HepG2 (cell line): Measurements from ENCODE around the gene C19orf73. TPM values are rescaled to one million over a fixed set of nuclear protein-coding genes. Genes with fewer than 3 reads are reported as not detected.

Source experiments
- CBX1 ChIP-seq: IDR thresholded peaks from one replicate; pipeline ENCODE4 v1.6.1; 2016; ENCODE audit warnings: antibody characterized with exemption, low read depth
- GABPA ChIP-seq, 2 experiments: IDR thresholded peaks; 2 replicates each; pipeline ENCODE4 v1.6.1; 2011 to 2016; ENCODE audit warnings: low read depth in 2 of 2, low read length in 1 of 2, missing biosample characterization in 1 of 2, missing genetic modification characterization in 1 of 2
- HOXD1 ChIP-seq: sonication (generic); formaldehyde crosslinking; IDR thresholded peaks from 2 replicates; pipeline ENCODE4 v1.5.0; 2020; ENCODE audit warnings: missing genetic modification reagents
- ISX ChIP-seq: sonication (generic); formaldehyde crosslinking; conservative IDR thresholded peaks from 2 replicates; pipeline ENCODE4 v1.5.0; 2020; ENCODE audit warnings: missing genetic modification reagents
- KMT2A ChIP-seq: sonication (generic); formaldehyde crosslinking; IDR thresholded peaks from 2 replicates; pipeline ENCODE4 v1.4.0; 2020; ENCODE audit warnings: missing genetic modification reagents
- NFATC3 ChIP-seq: sonication (generic); formaldehyde crosslinking; IDR thresholded peaks from 2 replicates; pipeline ENCODE4 v1.5.1; 2020; ENCODE audit warnings: mild to moderate bottlenecking, missing genetic modification reagents
- POGK ChIP-seq: sonication (generic); formaldehyde crosslinking; conservative IDR thresholded peaks from 2 replicates; pipeline ENCODE4 v1.8.0; 2022; ENCODE audit warnings: mild to moderate bottlenecking, moderate library complexity, missing genetic modification reagents
- SP4 ChIP-seq: sonication (generic); formaldehyde crosslinking; IDR thresholded peaks from 2 replicates; pipeline ENCODE4 v1.8.1; 2023; ENCODE audit warnings: mild to moderate bottlenecking, missing genetic modification reagents
- UBTF ChIP-seq: sonication (generic); formaldehyde crosslinking; IDR thresholded peaks from 2 replicates; pipeline ENCODE4 v1.4.0; 2020; ENCODE audit warnings: mild to moderate bottlenecking, missing genetic modification reagents
- XRCC5 ChIP-seq: fragments of 200-400 bp; formaldehyde crosslinking; optimal IDR thresholded peaks from 2 replicates; pipeline ENCODE3; 2017; ENCODE audit warnings: mild to moderate bottlenecking, low read length
- ZFP36 ChIP-seq: fragments of 150-350 bp; IDR thresholded peaks from 2 replicates; pipeline ENCODE4 v1.6.1; 2018; ENCODE audit warnings: borderline replicate concordance, low read length, low read depth; ENCODE audit not compliant: partially characterized antibody
- ZFP90 ChIP-seq: sonication (generic); formaldehyde crosslinking; IDR thresholded peaks from 2 replicates; pipeline ENCODE4 v1.8.0; 2022; ENCODE audit warnings: missing genetic modification reagents, mild to moderate bottlenecking, inconsistent platforms, borderline replicate concordance
- ZNF17 ChIP-seq: sonication (generic); formaldehyde crosslinking; IDR thresholded peaks from 2 replicates; pipeline ENCODE4 v1.5.0; 2020; ENCODE audit warnings: mild to moderate bottlenecking, missing genetic modification reagents
- ZNF18 ChIP-seq: sonication (generic); formaldehyde crosslinking; IDR thresholded peaks from 2 replicates; pipeline ENCODE4 v1.8.0; 2022; ENCODE audit warnings: mild to moderate bottlenecking, missing genetic modification reagents; ENCODE audit not compliant: insufficient replicate concordance
- ZNF207 ChIP-seq: fragments of 450-650 bp; IDR thresholded peaks from 2 replicates; pipeline ENCODE4 v1.6.1; 2016; ENCODE audit warnings: antibody characterized with exemption, borderline replicate concordance
- ZNF331 ChIP-seq: sonication (generic); formaldehyde crosslinking; IDR thresholded peaks from 2 replicates; pipeline ENCODE4 v1.4.0; 2020; ENCODE audit warnings: missing genetic modification reagents
- ZNF496 ChIP-seq: sonication (generic); formaldehyde crosslinking; IDR thresholded peaks from 2 replicates; pipeline ENCODE4 v1.8.1; 2023; ENCODE audit warnings: mild to moderate bottlenecking, moderate library complexity, missing genetic modification reagents; ENCODE audit not compliant: insufficient replicate concordance
- ZNF746 ChIP-seq: sonication (generic); formaldehyde crosslinking; IDR thresholded peaks from 2 replicates; pipeline ENCODE4 v1.8.0; 2022; ENCODE audit warnings: mild to moderate bottlenecking, missing genetic modification reagents
- ZNF772 ChIP-seq: sonication (generic); formaldehyde crosslinking; IDR thresholded peaks from 2 replicates; pipeline ENCODE4 v1.5.0; 2020; ENCODE audit warnings: mild to moderate bottlenecking, missing genetic modification reagents
- ZNF781 ChIP-seq: sonication (generic); formaldehyde crosslinking; IDR thresholded peaks from 2 replicates; pipeline ENCODE4 v1.5.1; 2020; ENCODE audit warnings: borderline replicate concordance, mild to moderate bottlenecking, missing genetic modification reagents; ENCODE audit errors: not compliant biosample characterization
- ZNF841 ChIP-seq: sonication (generic); formaldehyde crosslinking; IDR thresholded peaks from 2 replicates; pipeline ENCODE4 v1.8.1; 2023; ENCODE audit warnings: missing genetic modification reagents, borderline replicate concordance
- ZSCAN5A ChIP-seq: sonication (generic); formaldehyde crosslinking; IDR thresholded peaks from 2 replicates; pipeline ENCODE4 v1.8.0; 2022; ENCODE audit warnings: mild to moderate bottlenecking, missing genetic modification reagents, borderline replicate concordance
- polyA plus RNA-seq, 8 experiments: library from polyadenylated mRNA; depleted of rRNA in 3 of 8; stranded (reverse) in 7 of 8; unstranded in 1 of 8; fragments of >200 nt; fragmentation: Illumina TruSeq in 4 of 8; extraction: Trizol in 4 of 8; gene quantifications; 2 replicates each; pipeline versions ENCODE4 v1.2.1 to v1.2.3, GENCODE V29; 2011 to 2016; ENCODE audit warnings: low read depth in 4 of 8, missing spikeins in 1 of 8, mixed read lengths in 1 of 8; ENCODE audit not compliant: insufficient read depth in 1 of 8
- total RNA-seq, 5 experiments: library from RNA; depleted of rRNA; stranded (reverse); fragments of >200 nt; fragmentation: Illumina TruSeq; extraction: Trizol; gene quantifications; 2 replicates each; pipeline ENCODE4 v1.2.3, GENCODE V29; 2016; ENCODE audit warnings: low read depth in 1 of 5

Gene C19orf73
- total and polyA plus RNA-seq, 2 of the 13 experiments (the other 11 are each of a cell fraction or from before 2014, with no cell fraction given): 1.4 to 1.5 TPM

- no peak for TF ChIP-seq GABPA (IDR thresholded peaks at IDR 0.05; ENCODE audit: low read depth, low read length)
- no peak for TF ChIP-seq GABPA (CRISPR knock-in tag; IDR thresholded peaks at IDR 0.05; ENCODE audit: low read depth)
- TF ChIP-seq NFATC3 (CRISPR knock-in tag): no peak
- no peak for TF ChIP-seq ZNF207
- TF ChIP-seq ZNF331: peak; percentile 43; the same call in 1 of the 2 replicates
- TF ChIP-seq XRCC5: peak; percentile 17
- TF ChIP-seq ZFP90 (CRISPR knock-in tag): peak; percentile 89; the same call in 1 of the 2 replicates
- TF ChIP-seq CBX1: peak; percentile 65
- TF ChIP-seq ISX (CRISPR knock-in tag): no peak
- no peak for TF ChIP-seq ZFP36
- no peak for TF ChIP-seq ZNF496 (CRISPR knock-in tag)
- peak; percentile 50 for TF ChIP-seq UBTF
- TF ChIP-seq ZNF781 (CRISPR knock-in tag): peak; percentile 65
- TF ChIP-seq ZNF746 (CRISPR knock-in tag): peak; percentile 68; the same call in 1 of the 2 replicates
- TF ChIP-seq SP4 (CRISPR knock-in tag): peak; percentile 94
- TF ChIP-seq KMT2A (CRISPR knock-in tag): no peak
- TF ChIP-seq ZNF18 (CRISPR knock-in tag): no peak
- TF ChIP-seq ZNF17 (CRISPR knock-in tag): no peak
- no peak for TF ChIP-seq ZNF772 (CRISPR knock-in tag)
- TF ChIP-seq ZNF841: no peak
- peak; percentile 93 for TF ChIP-seq POGK
- no peak for TF ChIP-seq ZSCAN5A (CRISPR knock-in tag)
- peak; percentile 65 for TF ChIP-seq HOXD1 (CRISPR knock-in tag)
Measured at GRCh38 chr19:49118565-49119410, at the start of gene C19orf73 (continued).
